Esophagus muscularis mucosa (tissue), 4 donors: Measurements from ENCODE around the gene ARMC2. TPM values are rescaled to one million over a fixed set of nuclear protein-coding genes. Genes with fewer than 3 reads are reported as not detected.
"Not testable (repeated sequence)": the region's sequence is repeated elsewhere in the genome, so short reads cannot be mapped to it uniquely, and the experiment has no call there.

Source experiments
- DNase-seq: peaks from one replicate; pipeline ENCODE4 v3.0.0-alpha.2; 2017; ENCODE audit errors: extremely low spot score
- H3K27ac ChIP-seq, 4 donors: fragments of 200-600 bp; sonication (generic); replicated peaks in 1 of 4; 1 replicate in 3 of 4; 2 replicates in 1 of 4; pipeline ENCODE4 v1.5.1; 2016 to 2019; ENCODE audit warnings: mild to moderate bottlenecking in 1 of 4
- H3K27me3 ChIP-seq, 4 donors: fragments of 200-600 bp; sonication (generic); one replicate each; pipeline versions ENCODE4 v1.5.1 to v1.6.0; 2016 to 2019
- H3K36me3 ChIP-seq, 4 donors: fragments of 200-600 bp; sonication (generic); one replicate each; pipeline ENCODE4 v1.5.1; 2016 to 2019
- H3K4me1 ChIP-seq, 4 donors: fragments of 200-600 bp; sonication (generic); one replicate each; pipeline ENCODE4 v1.5.1; 2016 to 2019
- H3K4me3 ChIP-seq, 4 donors: fragments of 200-600 bp; sonication (generic); 1 replicate in 2 of 4; 2 replicates in 2 of 4; pipeline ENCODE4 v1.5.1; 2016 to 2019; ENCODE audit warnings: mild to moderate bottlenecking in 4 of 4, moderate library complexity in 1 of 4
- H3K9me3 ChIP-seq, 4 donors: fragments of 200-600 bp; sonication (generic); 1 replicate in 3 of 4; 2 replicates in 1 of 4; pipeline ENCODE4 v1.5.1; 2016 to 2019
- CTCF ChIP-seq, 3 experiments: fragments of 200-600 bp in 2 of 3; fragments of 450-650 bp in 1 of 3; sonication (generic) in 2 of 3; IDR thresholded peaks; one replicate each; pipeline ENCODE4 v1.5.1; 2017 to 2019; ENCODE audit warnings: antibody characterized with exemption in 3 of 3, mild to moderate bottlenecking in 2 of 3, moderate library complexity in 1 of 3
- EP300 ChIP-seq: sonication (generic); formaldehyde crosslinking; IDR thresholded peaks from one replicate; pipeline ENCODE4 v1.6.1; 2017; ENCODE audit warnings: antibody characterized with exemption
- POLR2A ChIP-seq: fragments of 450-650 bp; IDR thresholded peaks from one replicate; pipeline ENCODE4 v1.6.1; 2017; ENCODE audit warnings: antibody characterized with exemption, moderate library complexity, mild to moderate bottlenecking, low read depth
- POLR2AphosphoS5 ChIP-seq, 2 donors: sonication (generic); formaldehyde crosslinking; IDR thresholded peaks; one replicate each; pipeline ENCODE4 v1.6.1; 2017; ENCODE audit warnings: antibody characterized with exemption in 2 of 2
- WGBS: methylation state at CpG from one replicate; pipeline ENCODE4 v1.1.5; 2018; 5-methylcytosine and 5-hydroxymethylcytosine counted together
- intact Hi-C: fragments of 100-400 bp; cut with DNase I; formaldehyde crosslinking; loops from one replicate; pipeline ENCODE4 v1.15.1; 2023
- total RNA-seq, 4 donors: library from RNA; depleted of rRNA; stranded (reverse); fragments of >200 nt; gene quantifications; one replicate each; pipeline versions ENCODE4 v1.1.0 to v1.2.1, GENCODE V29; 2016

ARMC2 gene
- total RNA-seq, 4 donors from 2014 or later = 2.1 to 5.1 (median 3.2) TPM

- intact Hi-C loops = no loop called here
- TF ChIP-seq POLR2A (no peak), POLR2AphosphoS5 (IDR thresholded peaks at IDR 0.05) (no peak), CTCF (IDR thresholded peaks at IDR 0.05) (no peak), EP300 (no peak)
- H3K4me3 ChIP-seq = no peak overlapping the region
- peak overlapping the region in 2 of 4 donors; percentile 48 to 49 for H3K27ac ChIP-seq
- H3K36me3 ChIP-seq = no peaks in the 10 kb centered on the region
- no peaks in the 10 kb centered on the region for H3K27me3 ChIP-seq
- peaks cover 14 to 22% (median 20%) of the 10 kb centered on the region in 4 donors for H3K4me1 ChIP-seq
- no peak for DNase-seq
- H3K9me3 ChIP-seq = no peaks in the 10 kb centered on the region
Observed at GRCh38 chr6:108922499-108922898, 74.3 kb downstream of the ARMC2 start.

- Histone ChIP-seq H3K36me3 (no peaks in the 10 kb centered on the region), H3K9me3 (no peaks in the 10 kb centered on the region), H3K4me3 (no peak overlapping the region), H3K4me1 (no peaks in the 10 kb centered on the region), H3K27me3 (no peaks in the 10 kb centered on the region), H3K27ac (no peak overlapping the region)
- intact Hi-C loops = no loop called here
- TF ChIP-seq POLR2AphosphoS5 (IDR thresholded peaks at IDR 0.05) = no peak
- no peak for TF ChIP-seq POLR2A
- no peak for TF ChIP-seq CTCF (IDR thresholded peaks at IDR 0.05)
- no peak for TF ChIP-seq EP300
- no peak for DNase-seq
- 97% methylated on average over 5 of the region's 5 CpGs for WGBS
Observed at GRCh38 chr6:108927927-108928326, 79.7 kb downstream of the ARMC2 start.

GRCh38 chr6:108928650-108929049, 80.4 kb downstream of the ARMC2 start:
- Histone ChIP-seq H3K27me3 (no peaks in the 10 kb centered on the region), H3K36me3 (no peaks in the 10 kb centered on the region), H3K9me3 (no peaks in the 10 kb centered on the region), H3K4me3 (no peak overlapping the region), H3K4me1 (no peaks in the 10 kb centered on the region), H3K27ac (no peak overlapping the region)
- no peak for TF ChIP-seq POLR2A
- TF ChIP-seq EP300 = no peak
- no peak for TF ChIP-seq POLR2AphosphoS5 (IDR thresholded peaks at IDR 0.05)
- no peak for TF ChIP-seq CTCF (IDR thresholded peaks at IDR 0.05)
- no peak for DNase-seq
- 92% methylated on average over 4 of the region's 4 CpGs for WGBS
- intact Hi-C loops = no loop called here

- H3K36me3 ChIP-seq, H3K27ac ChIP-seq, DNase-seq, H3K9me3 ChIP-seq, H3K4me3 ChIP-seq, intact Hi-C loops, H3K27me3 ChIP-seq, H3K4me1 ChIP-seq: not testable (repeated sequence)
- WGBS = 98% methylated on average over 3 of the region's 3 CpGs
Observed at GRCh38 chr6:108931090-108931489, 82.9 kb downstream of the ARMC2 start.

GRCh38 chr6:108937170-108937569, 88.9 kb downstream of the ARMC2 start:
- DNase-seq = no peak
- Histone ChIP-seq H3K4me3 (no peak overlapping the region), H3K27me3 (no peaks in the 10 kb centered on the region), H3K27ac (no peak overlapping the region), H3K36me3 (no peaks in the 10 kb centered on the region), H3K4me1 (peaks cover 0 to 4% (median 0%) of the 10 kb centered on the region in 4 donors), H3K9me3 (no peaks in the 10 kb centered on the region)
- TF ChIP-seq POLR2AphosphoS5 (IDR thresholded peaks at IDR 0.05) (no peak), POLR2A (no peak), CTCF (IDR thresholded peaks at IDR 0.05) (no peak)
- WGBS = 87% methylated on average over 1 of the region's 1 CpG
- intact Hi-C loops = no loop called here
